G401 (cell line): ENCODE measurements around the gene H19. TPM values are rescaled to one million over a fixed set of nuclear protein-coding genes. Genes with fewer than 3 reads are reported as not detected.

ENCODE experiments used
- DNase-seq: peaks from one replicate; pipeline ENCODE4 v3.0.0-alpha.2; 2015; ENCODE audit warnings: low spot score
- in situ Hi-C: cut with HindIII; loops from 2 replicates; pipeline ENCODE4 v1.10.0; 2016; ENCODE audit warnings: low sequenced_read_pairs, mixed read lengths
- total RNA-seq: library from RNA; depleted of rRNA; stranded (reverse); fragments of >200 nt; shearing (Covaris generic); gene quantifications from 2 replicates; pipeline ENCODE4 v1.2.3, GENCODE V29; 2014

H19 gene
- total RNA-seq, 1 experiment from 2014 or later: 19.9 TPM

- in situ Hi-C loops: no loop called here
- no peak for DNase-seq
Measured at GRCh38 chr11:1988174-1988573, 9.5 kb downstream of the H19 start.

- no peak for DNase-seq
- in situ Hi-C loops: no loop called here
Measured at GRCh38 chr11:1987024-1987423, 10.6 kb downstream of the H19 start.

DNA sequence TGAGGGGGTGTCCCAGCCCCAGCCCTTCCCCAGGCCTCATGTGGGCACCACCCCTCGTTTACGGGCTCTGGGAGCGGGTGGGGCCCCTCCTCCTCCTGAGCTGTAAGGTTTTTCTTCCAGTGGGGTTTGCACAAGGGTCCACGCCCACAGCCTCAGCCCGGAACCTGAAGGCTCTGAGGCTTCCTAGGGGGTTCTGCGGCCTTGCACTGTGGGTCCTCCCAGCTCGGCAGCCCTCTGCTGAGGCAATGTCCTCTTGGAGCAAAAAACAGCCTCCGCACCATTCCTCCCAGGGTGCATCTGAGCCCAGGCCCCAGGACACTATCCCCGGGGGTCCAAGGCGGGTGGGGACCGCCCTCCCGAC is 14.1 kb downstream of the H19 start:
- in situ Hi-C loops: no loop called here
- no peak for DNase-seq

DNA sequence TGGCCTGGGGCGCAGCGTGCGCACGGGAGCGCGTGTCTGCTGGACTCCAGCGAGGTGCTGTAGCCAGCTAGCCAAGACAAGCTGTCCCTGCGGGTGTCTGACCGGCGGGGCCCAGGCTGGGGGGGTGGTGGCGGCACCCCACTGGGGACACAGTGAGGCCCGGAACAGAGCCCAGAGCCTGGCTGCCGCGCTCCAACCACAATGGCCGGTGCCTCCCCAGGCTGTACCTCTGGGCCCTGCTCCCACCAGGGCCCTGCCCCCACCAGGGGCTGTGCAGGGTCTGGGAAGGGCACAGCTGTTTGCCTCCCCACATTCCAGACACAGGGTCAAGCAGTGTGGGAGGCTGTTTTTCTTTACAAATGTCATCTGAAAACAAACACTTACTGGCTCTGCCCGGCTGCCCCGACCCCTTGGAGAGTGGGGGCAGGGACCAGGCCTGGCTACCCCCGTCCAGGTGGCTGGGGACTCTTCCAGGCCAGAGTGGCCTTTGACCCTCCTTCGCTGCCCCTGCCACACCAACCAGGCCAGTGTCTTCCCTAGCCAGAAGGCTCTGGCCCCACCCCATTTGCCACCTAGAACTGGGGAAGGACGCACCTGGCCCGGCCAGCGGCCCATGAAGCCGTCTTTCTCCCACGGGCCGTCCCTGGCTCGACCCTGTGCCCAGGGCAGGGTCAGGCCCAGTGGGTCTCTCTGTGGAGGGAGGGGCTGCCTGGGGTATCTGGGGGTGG is 14.6 kb downstream of the H19 start:
- DNase-seq: no peak
- in situ Hi-C loops: no loop called here

DNA sequence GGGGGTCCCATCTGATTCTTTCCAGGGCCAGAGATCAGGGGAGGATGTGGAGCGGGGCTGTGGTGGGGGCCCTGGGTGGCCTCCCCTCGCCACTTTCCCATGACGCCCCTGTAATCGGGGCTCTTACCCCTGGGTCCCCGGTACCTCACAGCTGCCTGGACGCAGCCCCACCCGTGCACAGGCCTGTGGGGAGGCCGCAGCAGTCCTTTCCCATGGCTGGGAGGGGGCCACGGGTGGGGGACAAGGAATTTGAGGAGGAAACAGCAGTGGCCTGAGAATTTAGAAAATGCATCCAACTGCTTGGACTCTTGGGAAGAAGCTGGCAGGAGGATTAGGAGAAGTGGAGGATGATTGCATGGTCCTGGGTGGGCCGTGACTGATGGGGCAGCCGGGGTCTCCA is 18.0 kb downstream of the H19 start:
- no peak for DNase-seq
- in situ Hi-C loops: no loop called here

DNA sequence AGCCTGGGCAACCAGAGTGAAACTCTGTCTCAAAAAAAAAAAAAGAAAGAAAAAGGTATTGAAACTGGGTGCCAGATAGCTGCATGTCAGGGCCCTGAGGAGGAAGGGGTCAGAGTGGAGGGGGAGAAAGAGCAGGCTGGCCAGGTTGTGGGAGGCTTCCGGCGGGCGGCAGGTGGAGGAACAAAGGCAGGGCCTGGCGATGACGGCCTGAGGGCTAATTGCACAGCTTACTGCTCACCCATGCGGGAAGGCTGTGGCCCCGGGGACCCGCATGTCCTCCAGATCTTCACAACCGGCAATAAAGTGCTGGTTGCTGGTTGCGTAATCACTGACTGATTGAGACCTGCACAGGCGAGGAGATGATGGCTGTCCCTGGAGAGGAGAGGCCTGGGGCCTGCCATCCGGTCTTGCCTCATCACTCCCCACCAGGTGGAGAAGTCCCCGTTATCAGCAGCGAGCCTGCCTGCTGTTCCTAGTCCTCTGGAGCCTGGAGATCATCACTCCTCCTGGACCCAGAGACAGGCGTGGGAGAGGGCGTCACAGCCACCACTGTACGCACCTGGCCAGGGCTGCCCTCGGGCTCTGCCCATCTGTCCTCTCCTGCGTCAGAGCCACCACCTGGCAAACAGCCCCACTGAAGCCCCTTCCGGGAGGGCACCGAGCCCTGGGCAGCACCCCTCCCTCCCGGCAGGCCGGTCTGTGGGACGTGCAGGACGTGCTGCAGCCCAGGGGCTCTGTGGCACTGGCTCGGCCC is 18.7 kb downstream of the H19 start:
- in situ Hi-C loops: no loop called here
- DNase-seq: no peak

DNA sequence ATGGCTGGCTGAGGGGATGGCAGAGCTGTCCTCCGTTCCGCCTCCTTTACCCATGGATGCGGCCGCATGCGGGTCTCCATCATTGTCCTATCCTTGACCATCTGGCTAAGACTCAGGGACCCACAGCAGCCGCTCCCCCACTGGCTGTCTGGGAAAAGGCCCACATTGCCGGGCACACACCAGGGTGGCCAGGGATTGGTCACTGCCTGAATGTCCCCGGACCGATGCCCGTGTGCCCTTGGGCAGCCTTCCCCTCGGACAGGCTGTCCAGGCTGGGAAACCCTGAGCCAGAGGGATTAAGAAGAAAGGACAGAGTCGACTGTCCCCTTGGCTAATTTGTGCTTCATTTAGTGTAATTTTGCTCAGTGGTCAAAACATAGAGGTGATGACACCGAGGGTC is 22.5 kb downstream of the H19 start:
- in situ Hi-C loops: no loop called here
- no peak for DNase-seq

GRCh38 chr11:1970956-1971355 is 26.7 kb downstream of the H19 start:
- no peak for DNase-seq
- in situ Hi-C loops: no loop called here

GRCh38 chr11:1969776-1970175 is 27.9 kb downstream of the H19 start:
- in situ Hi-C loops: no loop called here
- DNase-seq: no peak

GRCh38 chr11:1969035-1969434 is 28.6 kb downstream of the H19 start:
- no peak for DNase-seq
- in situ Hi-C loops: no loop called here

GRCh38 chr11:1968454-1969002 is 29.1 kb downstream of the H19 start:
- in situ Hi-C loops: no loop called here
- DNase-seq: no peak

DNA sequence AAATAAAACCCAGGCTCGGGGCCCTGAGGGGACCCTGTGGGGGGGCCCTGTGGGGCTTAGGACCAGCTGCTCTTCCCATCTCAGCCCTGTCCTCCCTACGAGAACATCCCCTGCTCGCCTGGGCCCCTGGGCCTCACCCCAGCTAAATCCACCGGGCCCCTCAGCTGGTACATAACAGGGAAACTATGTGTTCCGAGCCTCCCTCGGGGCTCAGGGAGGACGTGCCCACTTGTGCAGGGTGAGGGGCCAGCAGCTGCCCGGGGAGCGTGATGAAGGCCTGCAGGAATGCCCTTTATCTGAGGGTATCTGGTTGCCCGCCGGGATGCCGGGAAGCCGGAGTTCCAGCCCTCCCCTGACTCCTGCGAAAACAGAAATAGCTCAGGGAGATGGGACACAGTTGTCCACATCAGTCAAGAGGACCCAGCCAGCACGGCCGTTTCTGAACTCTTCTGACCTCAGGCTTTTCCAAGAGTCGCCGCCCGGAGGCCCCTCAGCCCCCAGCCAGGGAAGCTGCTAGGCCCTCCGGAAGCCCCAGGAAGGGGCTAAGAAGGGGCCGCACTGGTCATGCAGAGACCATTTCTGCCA is 29.9 kb downstream of the H19 start:
- in situ Hi-C loops: no loop called here
- no peak for DNase-seq

GRCh38 chr11:1966531-1966930 is 31.1 kb downstream of the H19 start:
- in situ Hi-C loops: no loop called here
- no peak for DNase-seq

DNA sequence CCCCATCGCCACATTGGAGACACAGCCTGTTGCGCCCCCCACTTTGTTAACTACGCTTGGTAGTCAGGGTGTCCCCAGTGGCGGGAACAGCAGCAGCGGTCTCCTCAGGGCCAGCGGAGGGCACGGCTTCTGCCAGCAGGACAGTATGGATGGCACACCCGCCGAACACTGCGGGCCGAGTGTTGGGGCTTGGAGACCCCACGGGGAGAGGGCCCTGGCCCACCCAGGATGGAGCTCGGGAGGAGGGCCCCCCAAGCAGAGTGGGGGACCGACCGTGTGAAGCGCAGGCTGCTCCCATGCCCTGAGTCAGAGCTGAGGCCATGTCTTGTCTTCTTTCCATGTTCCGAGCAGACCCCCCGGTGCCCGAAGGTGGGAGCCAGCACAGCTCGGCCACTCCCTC is 32.7 kb downstream of the H19 start:
- no peak for DNase-seq
- in situ Hi-C loops: no loop called here

- in situ Hi-C loops: no loop called here
- DNase-seq: no peak
Measured at GRCh38 chr11:1964348-1964747, 33.3 kb downstream of the H19 start.

GRCh38 chr11:1963864-1964263 is 33.8 kb downstream of the H19 start:
- DNase-seq: no peak
- in situ Hi-C loops: no loop called here

- DNase-seq: no peak
- in situ Hi-C loops: no loop called here
Measured at GRCh38 chr11:1959786-1960185, 37.9 kb downstream of the H19 start.

DNA sequence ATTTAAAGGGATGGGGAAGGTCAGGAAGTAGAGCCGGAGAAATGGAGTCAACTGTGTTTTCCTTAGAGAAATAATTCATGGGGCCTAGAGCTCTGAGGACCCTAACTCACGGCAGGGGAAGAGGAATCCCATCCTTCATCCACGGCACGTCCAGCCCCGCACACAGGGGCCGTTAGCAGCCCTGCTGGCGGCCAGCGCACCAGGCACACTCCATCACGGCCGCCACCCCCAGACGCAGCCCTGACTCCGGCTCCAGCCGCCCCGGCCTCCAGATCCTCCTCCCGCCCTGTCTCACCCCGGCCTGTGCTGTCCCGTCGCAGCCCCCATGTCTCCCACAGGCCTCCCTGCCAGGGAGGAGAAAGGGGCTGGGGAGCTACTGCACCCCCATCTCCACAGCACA is 39.3 kb downstream of the H19 start:
- in situ Hi-C loops: no loop called here
- DNase-seq: no peak

DNA sequence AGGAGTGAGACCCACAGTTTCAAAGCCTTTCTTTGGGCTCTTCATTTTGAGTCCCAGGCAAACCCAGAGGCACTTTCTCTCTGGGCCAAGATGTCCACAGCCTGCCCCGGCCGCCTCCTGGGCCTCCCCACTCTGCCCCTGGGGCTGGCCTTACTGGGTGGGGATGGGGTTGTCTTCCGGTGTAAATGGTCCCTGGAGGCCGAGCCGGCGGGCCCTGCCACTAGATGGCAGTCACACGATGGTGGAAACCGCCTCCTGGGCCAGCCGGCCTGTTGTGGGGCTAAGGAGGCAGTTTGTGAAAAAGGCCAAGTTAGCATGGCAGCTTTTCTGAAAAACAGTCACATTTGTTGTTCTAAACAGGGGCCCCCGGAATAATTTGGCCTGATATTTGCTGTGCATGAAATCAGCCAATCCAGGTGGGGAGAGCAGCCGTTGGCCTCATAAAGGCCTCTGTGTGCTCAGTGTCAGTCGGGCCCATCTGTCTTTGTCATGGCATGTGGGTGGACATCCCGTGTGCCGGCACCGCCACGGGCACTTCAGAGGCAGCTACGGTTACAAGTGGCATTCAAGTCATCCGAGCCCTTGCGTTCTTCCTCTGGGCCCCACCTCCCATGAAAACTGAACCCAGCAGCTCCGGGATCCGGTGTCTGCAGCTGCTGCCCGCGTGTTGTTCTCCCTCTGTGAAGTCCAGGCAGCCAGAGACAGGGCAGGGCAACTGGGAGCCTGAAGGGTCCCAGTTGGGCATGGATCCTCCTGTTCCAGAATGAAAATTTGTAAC is 44.0 kb downstream of the H19 start:
- in situ Hi-C loops: no loop called here
- no peak for DNase-seq
